Measurements from ENCODE around the gene TAF5L. TPM values are rescaled to one million over a fixed set of nuclear protein-coding genes. Genes with fewer than 3 reads are reported as not detected.

Gene TAF5L
- polyA plus RNA-seq, 2 of the 4 experiments (the other 2 are of a cell fraction) = 17.4 to 25.0 TPM

GRCh38 chr1:229671310-229671709 lies 45.4 kb upstream of the TAF5L start:
- CTCF ChIA-PET = interaction anchor here (1.0 to 4.3 kb wide), 2 partner anchors 10 to 450 kb away, joined by 3 to 30 read pairs; no protein-coding TSS in a partner anchor
- Histone ChIP-seq H3K4me1 (no peaks in the 10 kb centered on the region), H3K9me3 (no peaks in the 10 kb centered on the region), H3K4me2 (no peak overlapping the region), H3K4me3 (no peak overlapping the region), H3K27ac (no peak overlapping the region)
- DNase-seq (ENCODE audit: low read depth in 1 of 2, low spot score in 1 of 2) (no peak), ATAC-seq (no peak), FAIRE-seq (no peak)
- 78% methylated on average over 5 of the region's 5 CpGs for WGBS (ENCODE audit: missing lambda C conversion rate)
- POLR2A ChIA-PET = no interaction called here
- TF ChIP-seq KDM5A (IDR thresholded peaks at IDR 0.05) = no peak
- TF ChIP-seq TP53 (CRISPR knock-in tag; IDR thresholded peaks at IDR 0.05) = no peak
- TF ChIP-seq REST (IDR thresholded peaks at IDR 0.05) = no peak
- TF ChIP-seq NPAS2 (CRISPR knock-in tag; IDR thresholded peaks at IDR 0.05; ENCODE audit: borderline replicate concordance) = no peak
- no peak for TF ChIP-seq ZC3H11A (IDR thresholded peaks at IDR 0.05)
- TF ChIP-seq ZSCAN20 (CRISPR knock-in tag; IDR thresholded peaks at IDR 0.05) = no peak
- no peak for TF ChIP-seq CHD4 (IDR thresholded peaks at IDR 0.05; ENCODE audit: borderline replicate concordance)
- TF ChIP-seq MAZ (IDR thresholded peaks at IDR 0.05; ENCODE audit: borderline replicate concordance, low read depth, low read length) = no peak
- no peak for TF ChIP-seq SREBF2 (IDR thresholded peaks at IDR 0.05)

GRCh38 chr1:229669333-229669732 lies 43.4 kb upstream of the TAF5L start:
- H3K27ac ChIP-seq = no peak overlapping the region
- CTCF ChIA-PET = interaction anchor here (0.5 kb wide), 1 partner anchor 542 kb away, joined by 3 read pairs; no protein-coding TSS in a partner anchor
- TF ChIP-seq ESRRA (IDR thresholded peaks at IDR 0.05; ENCODE audit: borderline replicate concordance, low read length) (no peak), ATOH8 (CRISPR knock-in tag; IDR thresholded peaks at IDR 0.05; ENCODE audit: low read depth) (no peak), CBX2 (IDR thresholded peaks at IDR 0.05; ENCODE audit: borderline replicate concordance, low read depth) (no peak), E2F6 (IDR thresholded peaks at IDR 0.05; ENCODE audit: borderline replicate concordance, low read depth) (no peak), RCOR1 (IDR thresholded peaks at IDR 0.05; ENCODE audit: low read depth, low read length) (no peak), MAFK (IDR thresholded peaks at IDR 0.05; ENCODE audit: partially characterized antibody) (no peak), HES2 (IDR thresholded peaks at IDR 0.05) (no peak), RNF2 (IDR thresholded peaks at IDR 0.05; ENCODE audit: borderline replicate concordance, low read depth) (no peak), REST (IDR thresholded peaks at IDR 0.05) (no peak), ZC3H11A (IDR thresholded peaks at IDR 0.05) (no peak), KDM1A (IDR thresholded peaks at IDR 0.05; ENCODE audit: low read depth) (no peak), RFX5 (IDR thresholded peaks at IDR 0.05) (no peak), BHLHE40 (IDR thresholded peaks at IDR 0.05; ENCODE audit: low read depth, low read length) (no peak), SREBF2 (IDR thresholded peaks at IDR 0.05) (no peak), TP53 (CRISPR knock-in tag; IDR thresholded peaks at IDR 0.05) (no peak), CHD2 (IDR thresholded peaks at IDR 0.05; ENCODE audit: low read length, partially characterized antibody) (no peak), FOSL2 (IDR thresholded peaks at IDR 0.05) (no peak), FOSL2 (CRISPR knock-in tag; IDR thresholded peaks at IDR 0.05) (no peak), TFCP2L1 (CRISPR knock-in tag; IDR thresholded peaks at IDR 0.05) (no peak), GATA3 (IDR thresholded peaks at IDR 0.05; ENCODE audit: borderline replicate concordance) (no peak)
- H3K4me1 ChIP-seq = no peaks in the 10 kb centered on the region
- DNase-seq (ENCODE audit: low read depth in 1 of 2, low spot score in 1 of 2) (no peak), FAIRE-seq (no peak), ATAC-seq (no peak)
- H3K4me3 ChIP-seq = no peak overlapping the region
- H3K9me3 ChIP-seq = no peaks in the 10 kb centered on the region
- H3K4me2 ChIP-seq = no peak overlapping the region
- WGBS (ENCODE audit: missing lambda C conversion rate) = 84% methylated on average over 4 of the region's 4 CpGs
- POLR2A ChIA-PET = no interaction called here

Data from A549 (cell line).